Measurements from ENCODE around the gene ZNF846.
"Not testable (repeated sequence)": the region's sequence is repeated elsewhere in the genome, so short reads cannot be mapped to it uniquely, and the experiment has no call there.

Gene ZNF846

GRCh38 chr19:9741476-9742171 lies 26.9 kb downstream of the ZNF846 start:
- no peaks in the 10 kb centered on the region for H3K27me3 ChIP-seq (ENCODE audit: insufficient read depth, low read depth)
- no peak overlapping the region for H3K4me3 ChIP-seq (IDR thresholded peaks at IDR 0.05; ENCODE audit: insufficient read depth, low read depth, low read length)
- H3K9ac ChIP-seq: no peak overlapping the region
- H3K4me1 ChIP-seq (ENCODE audit: low read depth, poor library complexity, severe bottlenecking): peaks cover 7% of the 10 kb centered on the region
- H3K79me2 ChIP-seq (ENCODE audit: insufficient read depth, low read depth): no peaks in the 10 kb centered on the region
- no peaks in the 10 kb centered on the region for H3K36me3 ChIP-seq (ENCODE audit: insufficient read depth)
- TF ChIP-seq CTCF (conservative IDR thresholded peaks at IDR 0.05; ENCODE audit: low read depth, low read length): no peak
- H3K27ac ChIP-seq: no peak overlapping the region
- H4K20me1 ChIP-seq (ENCODE audit: insufficient read depth): no peaks in the 10 kb centered on the region
- no peak overlapping the region for H3K4me2 ChIP-seq
- peak overlapping the region; percentile 10; the same call in 1 of the 2 replicates for H2AFZ ChIP-seq (ENCODE audit: low read depth)

GRCh38 chr19:9735986-9736385 lies 32.6 kb downstream of the ZNF846 start:
- Histone ChIP-seq H3K27me3 (ENCODE audit: insufficient read depth, low read depth) (no peaks in the 10 kb centered on the region), H3K36me3 (ENCODE audit: insufficient read depth) (no peaks in the 10 kb centered on the region), H2AFZ (ENCODE audit: low read depth) (no peak overlapping the region), H3K4me3 (IDR thresholded peaks at IDR 0.05; ENCODE audit: insufficient read depth, low read depth, low read length) (no peak overlapping the region), H3K4me2 (no peak overlapping the region), H3K4me1 (ENCODE audit: low read depth, poor library complexity, severe bottlenecking) (no peaks in the 10 kb centered on the region), H3K27ac (no peak overlapping the region), H4K20me1 (ENCODE audit: insufficient read depth) (no peaks in the 10 kb centered on the region), H3K9ac (no peak overlapping the region), H3K79me2 (ENCODE audit: insufficient read depth, low read depth) (no peaks in the 10 kb centered on the region)
- no peak for TF ChIP-seq CTCF (conservative IDR thresholded peaks at IDR 0.05; ENCODE audit: low read depth, low read length)

GRCh38 chr19:9730056-9730455 lies 38.5 kb downstream of the ZNF846 start:
- not testable (repeated sequence) for H3K9ac ChIP-seq; H3K79me2 ChIP-seq (ENCODE audit: insufficient read depth, low read depth); H3K36me3 ChIP-seq (ENCODE audit: insufficient read depth); H3K27ac ChIP-seq; H3K27me3 ChIP-seq (ENCODE audit: insufficient read depth, low read depth); H3K4me1 ChIP-seq (ENCODE audit: low read depth, poor library complexity, severe bottlenecking); H2AFZ ChIP-seq (ENCODE audit: low read depth); H4K20me1 ChIP-seq (ENCODE audit: insufficient read depth); H3K4me2 ChIP-seq; H3K4me3 ChIP-seq (IDR thresholded peaks at IDR 0.05; ENCODE audit: insufficient read depth, low read depth, low read length)

- H3K4me3 ChIP-seq (IDR thresholded peaks at IDR 0.05; ENCODE audit: insufficient read depth, low read depth, low read length): no peak overlapping the region
- no peak for TF ChIP-seq CTCF (conservative IDR thresholded peaks at IDR 0.05; ENCODE audit: low read depth, low read length)
- H4K20me1 ChIP-seq (ENCODE audit: insufficient read depth): no peaks in the 10 kb centered on the region
- no peaks in the 10 kb centered on the region for H3K27me3 ChIP-seq (ENCODE audit: insufficient read depth, low read depth)
- no peak overlapping the region for H3K4me2 ChIP-seq
- H2AFZ ChIP-seq (ENCODE audit: low read depth): no peak overlapping the region
- no peak overlapping the region for H3K27ac ChIP-seq
- H3K4me1 ChIP-seq (ENCODE audit: low read depth, poor library complexity, severe bottlenecking): no peaks in the 10 kb centered on the region
- H3K79me2 ChIP-seq (ENCODE audit: insufficient read depth, low read depth): no peaks in the 10 kb centered on the region
- H3K36me3 ChIP-seq (ENCODE audit: insufficient read depth): no peaks in the 10 kb centered on the region
- no peak overlapping the region for H3K9ac ChIP-seq
These were observed 39.4 kb downstream of the ZNF846 start for GRCh38 chr19:9729162-9729561.

- Histone ChIP-seq H3K4me1 (ENCODE audit: low read depth, poor library complexity, severe bottlenecking) (no peaks in the 10 kb centered on the region), H3K36me3 (ENCODE audit: insufficient read depth) (no peaks in the 10 kb centered on the region), H3K4me2 (no peak overlapping the region), H3K27me3 (ENCODE audit: insufficient read depth, low read depth) (no peaks in the 10 kb centered on the region), H3K9ac (no peak overlapping the region), H4K20me1 (ENCODE audit: insufficient read depth) (no peaks in the 10 kb centered on the region), H2AFZ (ENCODE audit: low read depth) (no peak overlapping the region), H3K4me3 (IDR thresholded peaks at IDR 0.05; ENCODE audit: insufficient read depth, low read depth, low read length) (no peak overlapping the region), H3K79me2 (ENCODE audit: insufficient read depth, low read depth) (no peaks in the 10 kb centered on the region), H3K27ac (no peak overlapping the region)
- TF ChIP-seq CTCF (conservative IDR thresholded peaks at IDR 0.05; ENCODE audit: low read depth, low read length): no peak
These were observed 40.9 kb downstream of the ZNF846 start for GRCh38 chr19:9727644-9728043.

GRCh38 chr19:9725508-9726201 lies 42.9 kb downstream of the ZNF846 start:
- H3K4me1 ChIP-seq (ENCODE audit: low read depth, poor library complexity, severe bottlenecking); H3K4me3 ChIP-seq (IDR thresholded peaks at IDR 0.05; ENCODE audit: insufficient read depth, low read depth, low read length); H3K27ac ChIP-seq; H3K9ac ChIP-seq; H4K20me1 ChIP-seq (ENCODE audit: insufficient read depth); H3K79me2 ChIP-seq (ENCODE audit: insufficient read depth, low read depth); H2AFZ ChIP-seq (ENCODE audit: low read depth); H3K36me3 ChIP-seq (ENCODE audit: insufficient read depth); H3K27me3 ChIP-seq (ENCODE audit: insufficient read depth, low read depth); H3K4me2 ChIP-seq: not testable (repeated sequence)

All from KMS-11 (cell line).